Heart left ventricle (tissue), 13 donors: Measurements from ENCODE around the gene LPP.

Experiments used
- POLR2A ChIP-seq, 2 donors: fragments of 450-650 bp; IDR thresholded peaks; one replicate each; pipeline ENCODE4 v1.6.1; 2017; ENCODE audit warnings: antibody characterized with exemption in 2 of 2, mild to moderate bottlenecking in 2 of 2, moderate library complexity in 2 of 2
- TF ChIP-seq, protein P1 (sequence below), 12 donors: fragments of 200-600 bp; sonication (generic) in 4 of 12; IDR thresholded peaks; one replicate each; pipeline versions ENCODE4 v1.5.0 to v1.8.0; 2018 to 2022; ENCODE audit warnings: antibody characterized with exemption in 12 of 12, mild to moderate bottlenecking in 5 of 12
- donor health status: ischemic (EF 13 %, LVEDD 7.1; RV severe dilation, severe dysfunction).
- donor health status: DM: no; HTN: yes; CAD: no.
- donor health status: DM: no; HTN: no; CAD: no.
- donor health status: ischemic (EF 25% LVEDD 6.9; RV normal size, moderate dysfunction).
- donor health status: ischemic (EF 25% LVEDD 5.7; RV mildly dilated, moderate dysfunction).
- donor health status: ischemic (EF 35%, LVEDD 5.7; RV mildly dilated, moderate dysfunction).
- donor health status: nonischemic (EF 11% LVEDD 7.7; RV severe dilation, severe dysfunction).
- donor health status: DM: yes; HTN: yes; CAD: no.
- donor health status: PGD.
- donor health status: ischemic (EF 29% LVEDD 5.4; RV normal size, mild dysfunction).
- donor health status: nonischemic (EF 23%, LVEDD 6.1; RV moderate dilation, normal function).

DNA sequence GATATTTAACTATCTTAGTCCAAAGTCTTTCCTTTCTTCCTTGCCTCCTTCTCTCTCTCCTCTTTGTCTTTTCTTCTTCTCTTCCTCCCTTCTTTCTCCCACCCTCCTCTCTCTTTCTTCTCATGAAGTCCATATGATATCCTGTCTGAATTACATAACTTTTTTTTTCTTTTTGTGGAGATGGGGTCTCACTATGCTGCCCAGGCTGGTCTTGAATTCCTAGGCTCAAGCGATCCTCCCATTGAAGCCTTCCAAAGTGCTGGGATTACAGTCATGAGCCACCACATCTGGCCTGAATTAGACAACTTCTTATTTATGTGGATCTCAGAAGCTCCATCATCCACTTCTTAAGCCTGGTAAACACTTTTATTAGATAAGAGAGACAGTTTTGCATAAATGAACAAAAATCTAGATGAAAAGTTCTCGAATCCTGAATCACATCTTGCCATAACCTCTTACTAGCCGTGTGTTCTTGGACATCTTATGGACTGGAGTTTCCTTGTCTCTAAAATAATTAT lies 206.5 kb downstream of the LPP start:
- TF ChIP-seq, protein P1, sequence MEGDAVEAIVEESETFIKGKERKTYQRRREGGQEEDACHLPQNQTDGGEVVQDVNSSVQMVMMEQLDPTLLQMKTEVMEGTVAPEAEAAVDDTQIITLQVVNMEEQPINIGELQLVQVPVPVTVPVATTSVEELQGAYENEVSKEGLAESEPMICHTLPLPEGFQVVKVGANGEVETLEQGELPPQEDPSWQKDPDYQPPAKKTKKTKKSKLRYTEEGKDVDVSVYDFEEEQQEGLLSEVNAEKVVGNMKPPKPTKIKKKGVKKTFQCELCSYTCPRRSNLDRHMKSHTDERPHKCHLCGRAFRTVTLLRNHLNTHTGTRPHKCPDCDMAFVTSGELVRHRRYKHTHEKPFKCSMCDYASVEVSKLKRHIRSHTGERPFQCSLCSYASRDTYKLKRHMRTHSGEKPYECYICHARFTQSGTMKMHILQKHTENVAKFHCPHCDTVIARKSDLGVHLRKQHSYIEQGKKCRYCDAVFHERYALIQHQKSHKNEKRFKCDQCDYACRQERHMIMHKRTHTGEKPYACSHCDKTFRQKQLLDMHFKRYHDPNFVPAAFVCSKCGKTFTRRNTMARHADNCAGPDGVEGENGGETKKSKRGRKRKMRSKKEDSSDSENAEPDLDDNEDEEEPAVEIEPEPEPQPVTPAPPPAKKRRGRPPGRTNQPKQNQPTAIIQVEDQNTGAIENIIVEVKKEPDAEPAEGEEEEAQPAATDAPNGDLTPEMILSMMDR (IDR thresholded peaks at IDR 0.05) = no peak
- TF ChIP-seq POLR2A (IDR thresholded peaks at IDR 0.05) = no peak
